A673 (cell line): ENCODE data around the gene FHIT. TPM values are rescaled to one million over a fixed set of nuclear protein-coding genes. Genes with fewer than 3 reads are reported as not detected.

Source experiments
- BruUV-seq: library from RNA; stranded (reverse); fragments of 400-500 nt; replicated peaks from 2 replicates; lab custom pipeline; 2021; lab: Mats Ljungman, UMichigan
- CTCF ChIA-PET: fragments of 300-600 bp; sonication (Branson Sonifier 250); formaldehyde crosslinking; loops from one replicate; lab custom pipeline; 2022; ENCODE audit warnings: antibody characterized with exemption; lab: Charles Lee
- POLR2A ChIA-PET: fragments of 300-600 bp; sonication (Branson Sonifier 250); formaldehyde crosslinking; loops from one replicate; lab custom pipeline; 2022; ENCODE audit warnings: antibody characterized with exemption; ENCODE audit not compliant: low non-redundant PET; lab: Charles Lee
- DNase-seq: peaks from one replicate; pipeline ENCODE4 v3.0.0-alpha.2; 2015; ENCODE audit warnings: low spot score
- H3K27ac ChIP-seq: fragments of 200-600 bp; sonication (generic); 2 replicates; pipeline ENCODE4 v1.5.1; 2016; ENCODE audit warnings: mixed run types, low read depth, mild to moderate bottlenecking, mixed read lengths, antibody characterized with exemption, low read length; ENCODE audit not compliant: poor library complexity, severe bottlenecking
- H3K27me3 ChIP-seq: fragments of 200-600 bp; sonication (generic); replicated peaks from 2 replicates; pipeline ENCODE4 v1.6.1; 2017; ENCODE audit warnings: mixed run types, low read depth, mild to moderate bottlenecking, mixed read lengths, antibody characterized with exemption, low read length; ENCODE audit not compliant: insufficient read depth, poor library complexity
- H3K36me3 ChIP-seq: fragments of 200-600 bp; sonication (generic); 2 replicates; pipeline ENCODE4 v1.6.1; 2016; ENCODE audit warnings: mixed run types, mild to moderate bottlenecking, mixed read lengths, antibody characterized with exemption, low read length; ENCODE audit not compliant: insufficient read depth, poor library complexity, severe bottlenecking
- H3K4me1 ChIP-seq: fragments of 200-600 bp; sonication (generic); 2 replicates; pipeline ENCODE4 v1.6.1; 2017; ENCODE audit warnings: mixed run types, mild to moderate bottlenecking, mixed read lengths, antibody characterized with exemption, low read length; ENCODE audit not compliant: insufficient read depth, poor library complexity, severe bottlenecking
- H3K4me3 ChIP-seq: fragments of 200-600 bp; sonication (generic); 2 replicates; pipeline ENCODE4 v1.5.1; 2016; ENCODE audit warnings: low read depth, mixed run types, mild to moderate bottlenecking, mixed read lengths, low read length; ENCODE audit not compliant: poor library complexity, severe bottlenecking
- H3K9me3 ChIP-seq: fragments of 200-600 bp; sonication (generic); 2 replicates; pipeline ENCODE4 v1.6.1; 2016; ENCODE audit warnings: mixed run types, low read depth, mild to moderate bottlenecking, mixed read lengths, antibody characterized with exemption, low read length; ENCODE audit not compliant: poor library complexity, severe bottlenecking
- CTCF ChIP-seq: fragments of 300-800, 200-600 bp; sonication (generic); conservative IDR thresholded peaks from 2 replicates; pipeline ENCODE4 v1.5.1; 2017; ENCODE audit warnings: low read depth, mild to moderate bottlenecking, antibody characterized with exemption, low read length, moderate library complexity, mixed read lengths
- EZH2 ChIP-seq: fragments of 200-600 bp; sonication (generic); IDR thresholded peaks from 2 replicates; pipeline ENCODE4 v1.6.1; 2017; ENCODE audit warnings: borderline replicate concordance, low read depth, mild to moderate bottlenecking, mixed read lengths, antibody characterized with exemption, low read length; ENCODE audit not compliant: poor library complexity, severe bottlenecking
- intact Hi-C: fragments of 100-400 bp; cut with micrococcal nuclease; formaldehyde crosslinking; loops from one replicate; pipeline ENCODE4 v1.10.0; 2022; ENCODE audit not compliant: unreplicated experiment
- total RNA-seq: library from RNA; stranded (reverse); gene quantifications from 2 replicates; pipeline ENCODE4 v1.2.3, GENCODE V29; 2021

Gene FHIT
- total RNA-seq, 1 experiment from 2014 or later: not detected

GRCh38 chr3:60729056-60729455, 522.2 kb downstream of the FHIT start:
- TF ChIP-seq CTCF (no peak), EZH2 (no peak)
- no peak for DNase-seq
- no peaks in the 10 kb centered on the region for H3K4me1 ChIP-seq
- BruUV-seq: no TSS peak
- no peaks in the 10 kb centered on the region for H3K36me3 ChIP-seq
- no peak overlapping the region for H3K27ac ChIP-seq
- ChIA-PET CTCF (no interaction called here), POLR2A (no interaction called here)
- intact Hi-C loops: no loop called here
- H3K9me3 ChIP-seq: no peaks in the 10 kb centered on the region
- no peaks in the 10 kb centered on the region for H3K27me3 ChIP-seq
- no peak overlapping the region for H3K4me3 ChIP-seq

- no TSS peak for BruUV-seq
- ChIA-PET CTCF (no interaction called here), POLR2A (no interaction called here)
- no peak for DNase-seq
- Histone ChIP-seq H3K27ac (no peak overlapping the region), H3K4me1 (no peaks in the 10 kb centered on the region), H3K27me3 (no peaks in the 10 kb centered on the region), H3K9me3 (no peaks in the 10 kb centered on the region), H3K4me3 (no peak overlapping the region), H3K36me3 (no peaks in the 10 kb centered on the region)
- intact Hi-C loops: no loop called here
- no peak for TF ChIP-seq EZH2
- no peak for TF ChIP-seq CTCF
These were observed 523.2 kb downstream of the FHIT start for GRCh38 chr3:60728006-60728405.

GRCh38 chr3:60720736-60721135, 530.5 kb downstream of the FHIT start:
- BruUV-seq: no TSS peak
- H3K4me1 ChIP-seq: no peaks in the 10 kb centered on the region
- no peaks in the 10 kb centered on the region for H3K36me3 ChIP-seq
- ChIA-PET CTCF (no interaction called here), POLR2A (no interaction called here)
- DNase-seq: no peak
- H3K4me3 ChIP-seq: no peak overlapping the region
- no peak for TF ChIP-seq CTCF
- no peak for TF ChIP-seq EZH2
- H3K9me3 ChIP-seq: no peaks in the 10 kb centered on the region
- intact Hi-C loops: no loop called here
- no peak overlapping the region for H3K27ac ChIP-seq
- H3K27me3 ChIP-seq: no peaks in the 10 kb centered on the region
